ENCODE results near the gene SERINC5.
"Not testable (repeated sequence)": the region's sequence is repeated elsewhere in the genome, so short reads cannot be mapped to it uniquely, and the experiment has no call there.

The SERINC5 gene

GRCh38 chr5:80194468-80194867 is 61.4 kb downstream of the SERINC5 start:
- no peak for DNase-seq

DNA sequence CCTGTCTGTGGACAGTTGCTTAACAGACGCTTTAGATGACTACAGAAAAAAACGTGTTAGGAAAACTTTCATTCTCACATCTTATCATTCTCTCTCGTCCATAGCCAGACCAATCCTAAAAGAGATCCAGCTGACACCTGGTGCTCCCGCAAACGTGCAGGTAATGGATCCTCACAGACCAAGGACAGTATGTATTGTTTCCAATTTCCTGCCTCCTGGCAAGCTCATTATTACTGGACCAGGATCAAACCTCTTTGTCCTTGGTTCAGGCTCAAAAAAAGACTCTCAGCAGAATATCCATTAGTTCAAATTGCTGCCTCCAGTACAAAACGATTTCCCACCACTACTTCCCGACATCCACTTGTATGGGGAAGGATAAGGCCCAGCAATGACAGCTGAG is 62.4 kb downstream of the SERINC5 start:
- DNase-seq: no peak

- DNase-seq: no peak
Observed at GRCh38 chr5:80192507-80193241, 63.2 kb downstream of the SERINC5 start.

GRCh38 chr5:80191991-80192398 is 63.9 kb downstream of the SERINC5 start:
- DNase-seq: peak; percentile 5 to 63

DNA sequence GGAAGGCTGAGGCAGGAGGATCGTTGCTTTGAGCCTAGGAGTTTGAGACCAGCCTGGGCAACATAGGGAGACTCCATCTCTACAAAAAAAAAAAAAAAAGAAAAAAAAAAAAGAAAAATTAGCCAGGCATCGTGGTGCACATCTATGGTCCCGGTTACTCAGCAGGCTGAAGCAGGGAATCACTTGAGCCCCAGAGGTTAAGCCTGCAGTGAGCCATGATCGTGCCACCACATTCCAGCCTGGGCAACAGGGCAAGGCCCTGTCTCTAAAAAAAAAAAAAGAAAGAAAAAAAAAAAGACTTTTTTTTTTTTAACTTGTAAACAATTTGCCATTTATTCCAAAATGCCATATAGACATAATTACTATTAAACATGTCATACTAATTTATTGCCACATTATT is 64.5 kb downstream of the SERINC5 start:
- DNase-seq: no peak

DNA sequence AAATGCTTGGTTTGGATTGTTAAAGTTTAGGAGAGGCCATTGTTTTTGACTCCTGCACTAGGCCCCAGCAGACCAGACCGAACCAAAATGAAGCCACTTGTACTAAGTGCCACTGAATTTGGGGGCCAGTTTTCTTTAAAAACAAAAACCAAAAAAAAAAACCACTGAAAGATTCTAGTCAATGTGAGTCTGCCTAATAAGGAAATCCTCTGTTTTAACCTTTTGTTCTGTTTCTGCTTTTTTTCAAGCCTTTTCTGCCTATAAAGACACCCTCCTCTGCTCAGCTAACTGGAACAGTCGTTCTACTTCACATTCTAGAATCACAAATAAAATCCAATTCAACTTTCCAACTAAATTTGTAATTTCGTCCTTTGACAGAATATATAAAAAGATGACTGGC is 64.9 kb downstream of the SERINC5 start:
- no peak for DNase-seq

- no peak for DNase-seq
Observed at GRCh38 chr5:80189701-80190100, 66.1 kb downstream of the SERINC5 start.

DNA sequence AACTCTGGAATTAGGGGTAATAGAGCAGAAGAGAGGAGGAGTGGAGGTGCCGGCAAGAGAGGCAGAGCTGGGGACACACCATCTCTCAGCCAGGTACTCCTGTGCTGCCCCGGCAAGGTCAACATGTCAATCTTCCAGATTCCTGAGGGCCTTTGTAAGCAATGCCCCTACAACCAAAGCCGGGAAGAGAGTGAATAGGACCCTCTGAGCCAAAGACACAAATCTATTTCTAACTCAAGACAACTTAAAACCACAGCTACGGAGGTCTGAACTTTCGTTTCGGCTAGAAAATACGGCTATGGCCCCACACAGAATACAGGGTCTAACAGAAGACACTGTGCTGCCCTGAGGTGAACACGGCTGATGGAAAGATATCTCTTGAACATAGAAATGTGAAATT is 66.6 kb downstream of the SERINC5 start:
- DNase-seq: no peak

DNA sequence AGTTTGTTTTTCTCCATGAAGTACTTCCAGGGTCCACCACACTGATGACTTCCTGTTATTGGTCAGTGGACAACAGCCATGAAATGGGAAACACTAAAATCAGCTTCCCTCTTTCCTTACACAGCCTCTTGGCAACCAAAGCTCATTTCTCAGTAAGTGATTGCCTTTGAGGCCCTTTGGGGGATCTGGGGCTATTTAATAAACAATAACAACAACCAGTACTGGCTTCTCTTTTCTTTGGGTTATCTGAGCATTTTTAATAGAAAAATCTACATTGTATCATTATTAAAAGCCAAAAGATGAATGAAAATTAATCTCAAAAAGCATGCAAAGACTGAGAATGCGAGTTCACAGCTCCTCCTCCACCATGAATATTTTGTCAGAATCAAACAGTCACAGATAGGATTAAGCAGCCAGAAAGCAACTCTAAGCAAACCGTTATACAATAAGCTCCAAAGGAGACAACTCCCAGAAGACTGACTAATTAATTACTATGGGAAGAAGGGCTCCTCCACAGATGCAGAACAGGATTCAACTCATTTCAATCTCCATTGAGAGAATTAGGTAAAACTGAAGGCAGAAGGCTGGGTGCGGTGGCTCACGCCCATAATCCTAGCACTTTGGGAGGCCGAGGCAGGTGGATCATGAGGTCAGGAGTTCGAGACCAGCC is 68.3 kb downstream of the SERINC5 start:
- DNase-seq: no peak

DNA sequence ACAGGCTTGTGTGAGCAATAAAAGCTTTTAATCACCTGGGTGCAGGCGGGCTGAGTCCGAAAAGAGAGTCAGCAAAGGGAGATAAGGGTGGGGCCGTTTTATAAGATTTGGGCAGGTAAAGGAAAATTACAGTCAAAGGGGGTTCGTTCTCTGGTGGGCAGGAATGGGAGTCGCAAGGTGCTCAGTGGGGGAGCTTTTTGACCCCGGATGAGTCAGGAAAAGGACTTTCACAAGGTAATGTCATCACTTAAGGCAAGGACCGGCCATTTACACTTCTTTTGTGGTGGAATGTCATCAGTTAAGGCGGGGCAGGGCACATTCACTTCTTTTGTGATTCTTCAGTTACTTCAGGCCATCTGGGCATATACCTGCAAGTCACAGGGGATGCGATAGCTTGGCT is 70.3 kb downstream of the SERINC5 start:
- DNase-seq: not testable (repeated sequence)

- DNase-seq: no peak
Observed at GRCh38 chr5:80185095-80185494, 70.8 kb downstream of the SERINC5 start.

DNA sequence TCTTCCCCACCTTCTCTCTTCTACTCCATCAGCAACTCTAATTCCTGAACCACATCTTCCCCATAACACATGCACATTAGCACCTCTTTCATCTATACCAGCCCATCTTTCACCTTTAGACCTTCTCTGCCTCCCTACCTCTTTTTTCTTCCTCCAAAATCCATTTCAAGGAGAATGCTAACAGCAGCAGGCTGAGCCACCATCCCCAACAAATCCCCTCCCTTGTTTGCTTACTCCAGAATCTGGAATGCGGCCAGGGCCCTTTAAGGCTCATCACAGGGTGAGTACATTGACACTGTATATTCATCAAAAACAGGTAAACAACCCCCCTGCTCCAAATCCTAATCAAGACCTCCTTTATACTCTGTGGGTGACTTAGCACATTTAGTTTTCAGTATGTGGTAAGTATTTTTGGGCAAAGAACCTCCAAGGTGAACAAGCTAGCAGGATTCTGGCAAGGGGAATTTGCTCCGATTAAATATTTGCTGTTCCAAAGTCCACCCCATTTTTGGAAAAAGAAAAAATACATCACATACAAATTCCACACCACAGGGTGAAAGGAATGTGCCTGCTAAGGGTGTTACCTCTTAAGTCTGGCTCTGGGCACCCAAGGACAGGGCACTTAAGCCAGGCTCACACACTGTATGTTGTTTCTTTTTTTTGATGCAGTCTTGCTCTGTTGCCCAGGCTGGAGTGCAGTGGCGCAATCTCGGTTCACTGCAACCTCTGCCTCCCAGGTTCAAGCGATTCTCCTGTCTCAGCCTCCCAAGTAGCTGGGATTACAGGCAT is 71.4 kb downstream of the SERINC5 start:
- DNase-seq: peak in 1 of 2 experiments; percentile 49

DNA sequence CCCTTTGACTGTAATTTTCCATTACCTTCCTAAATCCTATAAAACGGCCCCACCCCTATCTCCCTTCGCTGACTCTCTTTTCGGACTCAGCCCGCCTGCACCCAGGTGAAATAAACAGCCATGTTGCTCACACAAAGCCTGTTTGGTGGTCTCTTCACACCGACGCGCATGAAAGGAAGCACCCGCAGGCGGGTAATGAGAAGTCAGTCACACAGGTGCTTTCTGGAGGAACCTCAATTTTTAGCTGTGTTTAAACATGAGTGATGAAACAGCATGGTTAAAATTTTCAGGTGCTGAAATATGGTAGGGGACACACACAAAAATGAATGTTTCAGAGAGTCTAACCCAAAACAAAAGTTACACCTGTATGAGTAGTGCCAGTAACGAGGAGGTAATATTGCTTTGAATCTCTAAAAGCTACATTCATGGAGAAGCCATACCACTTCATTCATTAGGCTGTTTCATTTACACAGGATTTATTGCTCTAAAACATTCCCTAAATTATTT is 72.1 kb downstream of the SERINC5 start:
- DNase-seq: not testable (repeated sequence)

DNA sequence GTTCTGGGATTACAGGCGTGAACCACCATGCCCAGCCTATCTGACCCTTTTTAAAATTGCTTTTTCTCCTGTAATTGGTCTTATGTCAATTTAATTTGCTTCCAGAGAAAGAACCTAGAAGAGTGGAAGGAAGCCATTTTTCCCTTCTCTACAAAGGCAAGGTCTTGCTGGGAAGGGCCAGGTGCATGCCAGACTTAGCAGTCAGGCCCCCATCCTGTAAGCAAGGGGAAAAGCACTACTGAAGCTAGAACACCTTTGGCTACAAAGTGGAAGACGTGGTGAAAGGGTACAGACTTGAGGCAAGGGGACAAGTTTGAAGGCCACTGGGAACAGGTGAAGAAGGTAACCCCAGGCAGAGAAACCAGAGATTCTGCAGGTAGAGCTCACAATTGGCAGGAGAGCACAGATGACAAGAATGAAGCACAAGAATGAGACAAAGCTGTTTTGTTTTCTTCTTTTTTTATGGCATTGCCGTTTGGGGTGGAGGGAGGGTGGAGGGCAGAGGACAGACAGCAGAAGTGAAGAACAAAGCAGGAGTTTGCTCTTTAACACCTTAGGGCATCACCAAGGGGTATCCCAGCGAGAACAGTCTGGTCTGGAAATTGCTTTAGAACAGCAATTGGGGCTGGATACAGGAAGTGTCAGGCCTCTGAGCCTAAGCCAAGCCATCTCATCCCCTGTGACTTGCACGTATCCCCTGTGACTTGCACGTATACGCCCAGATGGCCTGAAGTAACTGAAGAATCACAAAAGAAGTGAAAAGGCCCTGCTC is 72.9 kb downstream of the SERINC5 start:
- no peak for DNase-seq

- DNase-seq: no peak
Observed at GRCh38 chr5:80181618-80182211, 74.1 kb downstream of the SERINC5 start.

DNA sequence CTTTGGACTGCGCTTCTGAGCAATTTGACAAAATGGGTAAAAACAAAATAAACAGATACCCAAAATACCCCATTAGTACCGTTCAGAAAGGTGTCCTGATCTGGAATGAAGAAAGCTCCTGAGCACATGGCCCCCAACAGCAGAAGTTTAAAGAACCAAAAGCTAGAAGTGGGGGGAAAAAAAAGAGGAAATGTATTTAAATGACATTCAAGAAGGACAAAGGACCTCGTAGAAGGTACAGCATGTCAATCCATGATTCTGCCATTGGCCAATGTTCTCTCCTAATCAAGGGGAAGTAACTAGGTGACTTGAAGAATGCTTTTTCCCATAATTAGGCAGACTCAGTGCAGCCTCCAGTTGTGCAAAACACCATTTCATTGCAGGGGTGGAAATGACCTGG is 78.6 kb downstream of the SERINC5 start:
- DNase-seq: no peak

DNA sequence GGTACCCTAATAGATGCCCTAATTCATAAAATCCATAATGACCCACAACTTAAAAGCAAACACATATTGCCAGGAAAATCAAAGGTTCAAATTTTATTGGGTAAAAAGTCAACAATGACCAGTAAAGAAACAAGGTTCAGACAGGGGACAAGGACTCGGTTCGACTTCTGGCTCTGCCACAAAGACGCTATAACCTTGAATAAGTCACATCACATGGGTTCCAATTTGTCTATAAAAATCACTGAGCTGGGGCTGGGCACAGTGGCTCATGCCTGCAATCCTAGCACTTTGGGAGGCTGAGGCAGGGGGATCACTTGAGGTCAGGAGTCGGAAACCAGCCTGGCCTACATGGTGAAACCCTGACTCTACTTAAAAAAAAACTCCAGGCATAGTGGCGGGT is 80.5 kb downstream of the SERINC5 start:
- DNase-seq: no peak

GRCh38 chr5:80174790-80175189 is 81.1 kb downstream of the SERINC5 start:
- DNase-seq: no peak

GRCh38 chr5:80172067-80172695 is 83.7 kb downstream of the SERINC5 start:
- DNase-seq: no peak

- DNase-seq: no peak
Observed at GRCh38 chr5:80170117-80170535, 85.7 kb downstream of the SERINC5 start.

GRCh38 chr5:80168388-80169028 is 87.3 kb downstream of the SERINC5 start:
- no peak for DNase-seq
